GM12865 (cell line): ENCODE data around the gene CDIPT.
"Not testable (repeated sequence)": the region's sequence is repeated elsewhere in the genome, so short reads cannot be mapped to it uniquely, and the experiment has no call there.

Source experiments
- DNase-seq: peaks from one replicate; pipeline ENCODE4 v3.0.0; 2010; ENCODE audit warnings: low read depth
- H3K4me3 ChIP-seq: 2 replicates; pipeline ENCODE4 v1.5.1; 2011; ENCODE audit warnings: mild to moderate bottlenecking, low read depth, low read length, control low read depth
- CTCF ChIP-seq: IDR thresholded peaks from 2 replicates; pipeline ENCODE4 v1.5.1; 2011; ENCODE audit warnings: low read length, control low read depth, low read depth, inconsistent platforms; ENCODE audit not compliant: insufficient read depth; ENCODE audit errors: missing control alignments

CDIPT gene

GRCh38 chr16:29896841-29897240 is 33.8 kb upstream of the CDIPT start:
- no peak overlapping the region for H3K4me3 ChIP-seq
- DNase-seq, result no peak
- no peak for TF ChIP-seq CTCF

- H3K4me3 ChIP-seq, result no peak overlapping the region
- TF ChIP-seq CTCF, result no peak
- DNase-seq, result no peak
These were observed 31.3 kb upstream of the CDIPT start for GRCh38 chr16:29894352-29894751.

GRCh38 chr16:29893553-29893952 is 30.5 kb upstream of the CDIPT start:
- no peak overlapping the region for H3K4me3 ChIP-seq
- TF ChIP-seq CTCF, result no peak

GRCh38 chr16:29892458-29892813 is 29.4 kb upstream of the CDIPT start:
- no peak for DNase-seq
- no peak for TF ChIP-seq CTCF
- no peak overlapping the region for H3K4me3 ChIP-seq

More at GRCh38 chr16:29893553-29893952, 30.5 kb upstream of the CDIPT start:
- no peak for DNase-seq

GRCh38 chr16:29891525-29892457 is 28.8 kb upstream of the CDIPT start:
- no peak for TF ChIP-seq CTCF
- no peak overlapping the region for H3K4me3 ChIP-seq
- DNase-seq, result no peak

GRCh38 chr16:29889372-29889771 is 26.3 kb upstream of the CDIPT start:
- H3K4me3 ChIP-seq, DNase-seq: not testable (repeated sequence)

GRCh38 chr16:29883987-29884386 is 21.0 kb upstream of the CDIPT start:
- no peak overlapping the region for H3K4me3 ChIP-seq
- no peak for DNase-seq
- TF ChIP-seq CTCF, result no peak
